HG02642 (cell line): ENCODE results near the gene AFAP1.
A peak's percentile ranks its signal among the peaks of the same experiment; 100 is the strongest.

Experiments
- ATAC-seq: cut with Tn5 transposase; IDR thresholded peaks from one replicate; pipeline ENCODE4 v1.9.1; 2021; ENCODE audit warnings: mild to moderate bottlenecking; ENCODE audit not compliant: unreplicated experiment, poor library complexity

The AFAP1 gene

GRCh38 chr4:7766086-7766485 lies 173.6 kb downstream of the AFAP1 start:
- no peak for ATAC-seq

- ATAC-seq, result no peak
Measured at GRCh38 chr4:7765666-7766065, 174.0 kb downstream of the AFAP1 start.

- ATAC-seq, result no peak
Measured at GRCh38 chr4:7764466-7764865, 175.2 kb downstream of the AFAP1 start.

- no peak for ATAC-seq
Measured at GRCh38 chr4:7763788-7764187, 175.9 kb downstream of the AFAP1 start.

GRCh38 chr4:7763106-7763505 lies 176.6 kb downstream of the AFAP1 start:
- no peak for ATAC-seq

- no peak for ATAC-seq
Measured at GRCh38 chr4:7762376-7763030, 177.2 kb downstream of the AFAP1 start.

- ATAC-seq, result peak; percentile 68
Measured at GRCh38 chr4:7761720-7762119, 177.9 kb downstream of the AFAP1 start.

GRCh38 chr4:7761312-7761711 lies 178.3 kb downstream of the AFAP1 start:
- no peak for ATAC-seq

- ATAC-seq, result no peak
Measured at GRCh38 chr4:7760706-7761105, 179.0 kb downstream of the AFAP1 start.

GRCh38 chr4:7760228-7760627 lies 179.4 kb downstream of the AFAP1 start:
- ATAC-seq, result no peak

- ATAC-seq, result no peak
Measured at GRCh38 chr4:7759635-7760034, 180.0 kb downstream of the AFAP1 start.

- no peak for ATAC-seq
Measured at GRCh38 chr4:7759216-7759615, 180.4 kb downstream of the AFAP1 start.

GRCh38 chr4:7758476-7758875 lies 181.2 kb downstream of the AFAP1 start:
- no peak for ATAC-seq

GRCh38 chr4:7757501-7758471 lies 181.9 kb downstream of the AFAP1 start:
- ATAC-seq, result no peak

GRCh38 chr4:7756561-7757355 lies 182.9 kb downstream of the AFAP1 start:
- no peak for ATAC-seq

- no peak for ATAC-seq
Measured at GRCh38 chr4:7756071-7756470, 183.6 kb downstream of the AFAP1 start.

GRCh38 chr4:7755561-7755960 lies 184.1 kb downstream of the AFAP1 start:
- no peak for ATAC-seq

GRCh38 chr4:7754565-7755262 lies 184.9 kb downstream of the AFAP1 start:
- ATAC-seq, result no peak

GRCh38 chr4:7753931-7754465 lies 185.7 kb downstream of the AFAP1 start:
- no peak for ATAC-seq

GRCh38 chr4:7753271-7753670 lies 186.4 kb downstream of the AFAP1 start:
- ATAC-seq, result no peak
